Measurements from ENCODE around the gene SOBP.

Gene SOBP

GRCh38 chr6:107697682-107698081 is 207.8 kb downstream of the SOBP start:
- no peak for DNase-seq

- DNase-seq, result no peak
Observed at GRCh38 chr6:107698146-107698545, 208.2 kb downstream of the SOBP start.

- DNase-seq, result no peak
Observed at GRCh38 chr6:107699254-107699653, 209.3 kb downstream of the SOBP start.

GRCh38 chr6:107699697-107700325 is 209.9 kb downstream of the SOBP start:
- no peak for DNase-seq

GRCh38 chr6:107703606-107704005 is 213.7 kb downstream of the SOBP start:
- no peak for DNase-seq

GRCh38 chr6:107704347-107705013 is 214.6 kb downstream of the SOBP start:
- peak; percentile 24 for DNase-seq

- DNase-seq, result no peak
Observed at GRCh38 chr6:107706516-107707115, 216.7 kb downstream of the SOBP start.

- no peak for DNase-seq
Observed at GRCh38 chr6:107707346-107708275, 217.7 kb downstream of the SOBP start.

- no peak for DNase-seq
Observed at GRCh38 chr6:107708435-107708834, 218.5 kb downstream of the SOBP start.

- DNase-seq, result no peak
Observed at GRCh38 chr6:107709341-107709740, 219.4 kb downstream of the SOBP start.
